ENCODE data around the gene ADCY9. TPM values are rescaled to one million over a fixed set of nuclear protein-coding genes. Genes with fewer than 3 reads are reported as not detected.

ADCY9 gene
- total and polyA plus RNA-seq, 8 donors: 9.8 to 61.1 (median 12.9) TPM

- intact Hi-C loops (cut with DNase I): no loop called here
- TF ChIP-seq CTCF (IDR thresholded peaks at IDR 0.05): no peak
- H3K27me3 ChIP-seq: peaks cover 0 to 6% of the 10 kb centered on the region in 2 donors
- peaks cover 29 to 48% of the 10 kb centered on the region in 2 donors for H3K4me1 ChIP-seq
- ATAC-seq (peak; percentile 69), DNase-seq (peak in 1 of 4 donors; percentile 45)
- H3K27ac ChIP-seq: peak overlapping the region; percentile 57 to 65
- H3K9me3 ChIP-seq: no peaks in the 10 kb centered on the region
- peaks cover 0 to 3% of the 10 kb centered on the region in 2 donors for H3K36me3 ChIP-seq
- H3K4me3 ChIP-seq: no peak overlapping the region
These were observed 6.2 kb downstream of the ADCY9 start for GRCh38 chr16:4110065-4110464.

GRCh38 chr16:4109250-4109736 is 6.9 kb downstream of the ADCY9 start:
- no peaks in the 10 kb centered on the region for H3K9me3 ChIP-seq
- no peaks in the 10 kb centered on the region for H3K27me3 ChIP-seq
- ATAC-seq: no peak
- peak overlapping the region in 1 of 2 donors; percentile 65 for H3K27ac ChIP-seq
- no peak for DNase-seq
- H3K36me3 ChIP-seq: peaks cover 0 to 3% of the 10 kb centered on the region in 2 donors
- H3K4me3 ChIP-seq: no peak overlapping the region
- intact Hi-C loops (cut with DNase I): no loop called here
- TF ChIP-seq CTCF (IDR thresholded peaks at IDR 0.05): no peak
- peaks cover 22 to 41% of the 10 kb centered on the region in 2 donors for H3K4me1 ChIP-seq

GRCh38 chr16:4106516-4106915 is 9.7 kb downstream of the ADCY9 start:
- H3K36me3 ChIP-seq: peaks cover 0 to 3% of the 10 kb centered on the region in 2 donors
- no peak overlapping the region for H3K4me3 ChIP-seq
- no peak for TF ChIP-seq CTCF (IDR thresholded peaks at IDR 0.05)
- H3K4me1 ChIP-seq: peaks cover 6 to 13% of the 10 kb centered on the region in 2 donors
- no peaks in the 10 kb centered on the region for H3K27me3 ChIP-seq
- DNase-seq: no peak
- H3K27ac ChIP-seq: no peak overlapping the region
- intact Hi-C loops (cut with DNase I): no loop called here
- ATAC-seq: no peak
- H3K9me3 ChIP-seq: no peaks in the 10 kb centered on the region

- Histone ChIP-seq H3K4me1 (peaks cover 3 to 6% of the 10 kb centered on the region in 2 donors), H3K36me3 (peaks cover 0 to 3% of the 10 kb centered on the region in 2 donors), H3K27me3 (no peaks in the 10 kb centered on the region), H3K27ac (no peak overlapping the region), H3K4me3 (no peak overlapping the region), H3K9me3 (no peaks in the 10 kb centered on the region)
- no peak for TF ChIP-seq CTCF (IDR thresholded peaks at IDR 0.05)
- DNase-seq (no peak), ATAC-seq (no peak)
- intact Hi-C loops (cut with DNase I): no loop called here
These were observed 10.4 kb downstream of the ADCY9 start for GRCh38 chr16:4105848-4106247.

- DNase-seq (no peak), ATAC-seq (no peak)
- Histone ChIP-seq H3K9me3 (no peaks in the 10 kb centered on the region), H3K4me1 (peaks cover 0 to 3% of the 10 kb centered on the region in 2 donors), H3K27ac (no peak overlapping the region), H3K27me3 (no peaks in the 10 kb centered on the region), H3K4me3 (no peak overlapping the region), H3K36me3 (peaks cover 0 to 3% of the 10 kb centered on the region in 2 donors)
- no peak for TF ChIP-seq CTCF (IDR thresholded peaks at IDR 0.05)
- intact Hi-C loops (cut with DNase I): no loop called here
These were observed 12.5 kb downstream of the ADCY9 start for GRCh38 chr16:4103745-4104144.

All from left lung (tissue), 10 donors.